H9 (cell line): ENCODE results near the gene CASQ2. TPM values are rescaled to one million over a fixed set of nuclear protein-coding genes. Genes with fewer than 3 reads are reported as not detected.
A peak's percentile ranks its signal among the peaks of the same experiment; 100 is the strongest.

Source experiments
- DNase-seq: peaks from one replicate; pipeline ENCODE4 v3.0.0-alpha.2; 2017
- H2AFZ ChIP-seq: one replicate; pipeline ENCODE4 v1.6.1; 2013; ENCODE audit warnings: mild to moderate bottlenecking, low read length, control low read depth, moderate library complexity
- H2AK5ac ChIP-seq: 2 replicates; pipeline ENCODE4 v1.6.1; 2013; ENCODE audit warnings: low read length, control low read depth, mixed read lengths; ENCODE audit not compliant: insufficient read length
- H2BK120ac ChIP-seq: one replicate; pipeline ENCODE4 v1.6.1; 2013; ENCODE audit warnings: low read depth, mild to moderate bottlenecking, low read length, control low read depth, inconsistent platforms; ENCODE audit not compliant: poor library complexity, severe bottlenecking
- H2BK12ac ChIP-seq: 2 replicates; pipeline ENCODE4 v1.6.1; 2013; ENCODE audit warnings: low read length, control low read depth, mixed read lengths, low read depth; ENCODE audit not compliant: insufficient read length
- H2BK15ac ChIP-seq: 2 replicates; pipeline ENCODE4 v1.6.1; 2013; ENCODE audit warnings: low read depth, low read length, control low read depth
- H2BK20ac ChIP-seq: one replicate; pipeline ENCODE4 v1.6.1; 2013; ENCODE audit warnings: low read depth, mild to moderate bottlenecking, low read length, control low read depth, inconsistent platforms; ENCODE audit not compliant: poor library complexity, severe bottlenecking
- H2BK5ac ChIP-seq: 2 replicates; pipeline ENCODE4 v1.6.1; 2013; ENCODE audit warnings: low read length, control low read depth, mixed read lengths; ENCODE audit not compliant: insufficient read length
- H3K14ac ChIP-seq: 2 replicates; pipeline ENCODE4 v1.6.1; 2013; ENCODE audit warnings: low read length, control low read depth; ENCODE audit not compliant: insufficient read depth
- H3K18ac ChIP-seq: 2 replicates; pipeline ENCODE4 v1.6.1; 2013; ENCODE audit warnings: low read depth, mild to moderate bottlenecking, mixed read lengths, low read length, control low read depth; ENCODE audit not compliant: insufficient read length
- H3K23ac ChIP-seq: 2 replicates; pipeline ENCODE4 v1.6.1; 2013; ENCODE audit warnings: low read length, control low read depth, mixed read lengths, low read depth; ENCODE audit not compliant: insufficient read length
- H3K23me2 ChIP-seq: 2 replicates; pipeline ENCODE4 v1.6.1; 2013; ENCODE audit warnings: low read depth, mild to moderate bottlenecking, mixed read lengths, low read length, control low read depth; ENCODE audit not compliant: insufficient read length, poor library complexity, severe bottlenecking
- H3K27ac ChIP-seq: 2 replicates; pipeline ENCODE4 v1.5.1; 2013; ENCODE audit warnings: low read length, control low read depth, mixed read lengths, low read depth; ENCODE audit not compliant: insufficient read length
- H3K27me3 ChIP-seq: 2 replicates; pipeline ENCODE4 v1.6.1; 2013; ENCODE audit warnings: low read length, control low read depth, inconsistent platforms; ENCODE audit not compliant: insufficient read depth
- H3K4ac ChIP-seq: 2 replicates; pipeline ENCODE4 v1.6.1; 2013; ENCODE audit warnings: low read depth, mild to moderate bottlenecking, control low read depth, inconsistent platforms, low read length, moderate library complexity
- H3K4me1 ChIP-seq: 2 replicates; pipeline ENCODE4 v1.6.1; 2013; ENCODE audit warnings: low read length, control low read depth, inconsistent platforms; ENCODE audit not compliant: insufficient read depth
- H3K4me2 ChIP-seq: 2 replicates; pipeline ENCODE4 v1.6.1; 2013; ENCODE audit warnings: low read length, control low read depth, mixed read lengths; ENCODE audit not compliant: insufficient read length, insufficient read depth
- H3K56ac ChIP-seq: 2 replicates; pipeline ENCODE4 v1.6.1; 2013; ENCODE audit warnings: low read depth, mild to moderate bottlenecking, mixed read lengths, low read length, control low read depth; ENCODE audit not compliant: insufficient read length
- H3K79me1 ChIP-seq: 2 replicates; pipeline ENCODE4 v1.6.1; 2013; ENCODE audit warnings: low read depth, mild to moderate bottlenecking, moderate library complexity, low read length, control low read depth, inconsistent platforms; ENCODE audit not compliant: insufficient read depth, poor library complexity, severe bottlenecking
- H3K79me2 ChIP-seq: 2 replicates; pipeline ENCODE4 v1.6.1; 2013; ENCODE audit warnings: low read length, control low read depth, inconsistent platforms; ENCODE audit not compliant: insufficient read depth
- H3K9ac ChIP-seq: 2 replicates; pipeline ENCODE4 v1.6.1; 2013; ENCODE audit warnings: low read length, control low read depth, mixed read lengths; ENCODE audit not compliant: insufficient read length; ENCODE audit errors: extremely low read depth
- H3K9me3 ChIP-seq: one replicate; pipeline ENCODE4 v1.6.1; 2013; ENCODE audit warnings: low read depth, low read length, inconsistent platforms; ENCODE audit not compliant: control insufficient read depth
- H3T11ph ChIP-seq: one replicate; pipeline ENCODE4 v1.6.1; 2013; ENCODE audit warnings: mild to moderate bottlenecking, low read length, control low read depth, inconsistent platforms
- H4K20me1 ChIP-seq: one replicate; pipeline ENCODE4 v1.6.1; 2013; ENCODE audit not compliant: control insufficient read depth, insufficient read length, insufficient read depth
- H4K5ac ChIP-seq: 2 replicates; pipeline ENCODE4 v1.6.1; 2013; ENCODE audit warnings: low read depth, mild to moderate bottlenecking, mixed read lengths, low read length, control low read depth; ENCODE audit not compliant: insufficient read length
- H4K8ac ChIP-seq: replicated peaks from 2 replicates; pipeline ENCODE4 v1.6.1; 2013; ENCODE audit warnings: low read length, control low read depth, mixed read lengths, low read depth; ENCODE audit not compliant: insufficient read length
- H4K91ac ChIP-seq: 2 replicates; pipeline ENCODE4 v1.6.1; 2013; ENCODE audit warnings: low read depth, mild to moderate bottlenecking, moderate library complexity, mixed read lengths, low read length, control low read depth; ENCODE audit not compliant: insufficient read length
- H3K27ac Mint-ChIP-seq, 3 experiments: 2 replicates in 2 of 3; 3 replicates in 1 of 3; pipeline ENCODE4 v1.8.0; 2020 to 2021; ENCODE audit warnings: mixed read lengths in 3 of 3, mild to moderate bottlenecking in 1 of 3, moderate library complexity in 1 of 3
- H3K27me3 Mint-ChIP-seq: 2 replicates; pipeline ENCODE4 v1.8.0; 2021; ENCODE audit warnings: low read depth, mild to moderate bottlenecking, moderate library complexity, mixed read lengths
- H3K36me3 Mint-ChIP-seq, 3 experiments: 2 replicates in 2 of 3; 3 replicates in 1 of 3; pipeline ENCODE4 v1.8.0; 2020 to 2021; ENCODE audit warnings: low read depth in 3 of 3, mixed read lengths in 3 of 3; ENCODE audit not compliant: insufficient read depth in 1 of 3
- H3K4me1 Mint-ChIP-seq, 2 experiments: 2 replicates each; pipeline ENCODE4 v1.8.0; 2020; ENCODE audit warnings: mixed read lengths in 2 of 2
- H3K4me3 Mint-ChIP-seq, 2 experiments: 2 replicates in 1 of 2; 3 replicates in 1 of 2; pipeline ENCODE4 v1.8.0; 2020 to 2021; ENCODE audit warnings: mild to moderate bottlenecking in 2 of 2, mixed read lengths in 2 of 2, moderate library complexity in 1 of 2
- H3K9me3 Mint-ChIP-seq, 2 experiments: 2 replicates in 1 of 2; 3 replicates in 1 of 2; pipeline ENCODE4 v1.8.0; 2020; ENCODE audit warnings: mild to moderate bottlenecking in 2 of 2, mixed read lengths in 2 of 2, moderate library complexity in 1 of 2
- WGBS: extraction: QIAGEN DNeasy Blood & Tissue Kit; methylation state at CpG from one replicate; pipeline ENCODE4 v1.1.7; 2013; ENCODE audit warnings: missing lambda C conversion rate, low lambda C conversion rate, mixed read lengths; ENCODE audit not compliant: insufficient read length; ENCODE audit errors: extremely low coverage; 5-methylcytosine and 5-hydroxymethylcytosine counted together
- total RNA-seq: library from RNA; stranded (reverse); gene quantifications from 2 replicates; pipeline ENCODE4 v1.2.1, GENCODE V29; 2021
- TF ChIP-seq, protein P1 (sequence below): fragments of 200-600 bp; sonication (generic); conservative IDR thresholded peaks from 3 replicates; pipeline ENCODE4 v1.8.0; 2021; ENCODE audit warnings: antibody characterized with exemption, mild to moderate bottlenecking

The CASQ2 gene
- total RNA-seq, 1 experiment from 2014 or later: not detected

GRCh38 chr1:115672224-115673009 lies 96.1 kb downstream of the CASQ2 start:
- no peak overlapping the region for H2BK120ac ChIP-seq
- no peaks in the 10 kb centered on the region for H3K4me1 ChIP-seq
- no peak overlapping the region for H2AK5ac ChIP-seq
- H3K27me3 ChIP-seq: no peaks in the 10 kb centered on the region
- H3K27ac Mint-ChIP-seq: peak overlapping the region in 2 of 3 experiments; percentile 0 to 51; a peak in 1 of 7 replicates
- no peak overlapping the region for H3K4me2 ChIP-seq
- no peaks in the 10 kb centered on the region for H3K79me1 ChIP-seq
- no peak overlapping the region for H4K5ac ChIP-seq
- no peak overlapping the region for H2BK12ac ChIP-seq
- H3K9me3 ChIP-seq: no peaks in the 10 kb centered on the region
- no peaks in the 10 kb centered on the region for H3K9me3 Mint-ChIP-seq
- no peak overlapping the region for H3T11ph ChIP-seq
- no peak overlapping the region for H2AFZ ChIP-seq
- no peak overlapping the region for H3K14ac ChIP-seq
- H3K9ac ChIP-seq: no peak overlapping the region
- H3K27me3 Mint-ChIP-seq: no peaks in the 10 kb centered on the region
- peaks cover 13 to 23% (median 20%) of the 10 kb centered on the region in 3 experiments for H3K36me3 Mint-ChIP-seq
- no peak overlapping the region for H2BK15ac ChIP-seq
- no peaks in the 10 kb centered on the region for H3K23me2 ChIP-seq
- no peak overlapping the region for H2BK20ac ChIP-seq
- H3K18ac ChIP-seq: no peak overlapping the region
- H3K4me3 Mint-ChIP-seq: no peak overlapping the region
- H3K4me1 Mint-ChIP-seq: peaks cover 4 to 15% of the 10 kb centered on the region in 2 experiments
- H2BK5ac ChIP-seq: no peak overlapping the region
- TF ChIP-seq, protein P1, sequence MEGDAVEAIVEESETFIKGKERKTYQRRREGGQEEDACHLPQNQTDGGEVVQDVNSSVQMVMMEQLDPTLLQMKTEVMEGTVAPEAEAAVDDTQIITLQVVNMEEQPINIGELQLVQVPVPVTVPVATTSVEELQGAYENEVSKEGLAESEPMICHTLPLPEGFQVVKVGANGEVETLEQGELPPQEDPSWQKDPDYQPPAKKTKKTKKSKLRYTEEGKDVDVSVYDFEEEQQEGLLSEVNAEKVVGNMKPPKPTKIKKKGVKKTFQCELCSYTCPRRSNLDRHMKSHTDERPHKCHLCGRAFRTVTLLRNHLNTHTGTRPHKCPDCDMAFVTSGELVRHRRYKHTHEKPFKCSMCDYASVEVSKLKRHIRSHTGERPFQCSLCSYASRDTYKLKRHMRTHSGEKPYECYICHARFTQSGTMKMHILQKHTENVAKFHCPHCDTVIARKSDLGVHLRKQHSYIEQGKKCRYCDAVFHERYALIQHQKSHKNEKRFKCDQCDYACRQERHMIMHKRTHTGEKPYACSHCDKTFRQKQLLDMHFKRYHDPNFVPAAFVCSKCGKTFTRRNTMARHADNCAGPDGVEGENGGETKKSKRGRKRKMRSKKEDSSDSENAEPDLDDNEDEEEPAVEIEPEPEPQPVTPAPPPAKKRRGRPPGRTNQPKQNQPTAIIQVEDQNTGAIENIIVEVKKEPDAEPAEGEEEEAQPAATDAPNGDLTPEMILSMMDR: no peak
- H3K4ac ChIP-seq: no peak overlapping the region
- WGBS: no CpG with 5 or more reads among the region's 13 CpGs
- H4K20me1 ChIP-seq: peaks cover 3% of the 10 kb centered on the region
- no peak overlapping the region for H3K27ac ChIP-seq
- no peak overlapping the region for H3K56ac ChIP-seq
- H4K91ac ChIP-seq: no peak overlapping the region
- DNase-seq: no peak
- H3K79me2 ChIP-seq: no peaks in the 10 kb centered on the region
- no peak overlapping the region for H4K8ac ChIP-seq
- H3K23ac ChIP-seq: no peak overlapping the region
